NCI-H187 treated with DMSO at 0.1 percent for 48 hours (cell line): Measurements from ENCODE around the gene OR10R2.
"Not testable (repeated sequence)": the region's sequence is repeated elsewhere in the genome, so short reads cannot be mapped to it uniquely, and the experiment has no call there.

Experiments
- DNase-seq: peaks from one replicate; lab custom pipeline; 2025; lab: John Stamatoyannopoulos, UW

OR10R2 gene

GRCh38 chr1:158471920-158472319 is at the start of gene OR10R2:
Gene OR10R2 (plus strand): TSS chr1:158472220. CDS start chr1:158472326, 106 bp downstream.
- DNase-seq, result no peak

GRCh38 chr1:158425027-158425426 is 47.0 kb upstream of the OR10R2 start:
- DNase-seq, result no peak

GRCh38 chr1:158426137-158426536 is 45.9 kb upstream of the OR10R2 start, which contains the start of gene OR10K2:
Gene OR10K2 (minus strand): TSS chr1:158426237. CDS start chr1:158420866, 5,371 bp downstream.
- no peak for DNase-seq

GRCh38 chr1:158430163-158430562 is 41.9 kb upstream of the OR10R2 start:
- not testable (repeated sequence) for DNase-seq

- DNase-seq, result no peak
These were observed 37.3 kb upstream of the OR10R2 start for GRCh38 chr1:158434741-158435140.

- DNase-seq, result no peak
These were observed 26.6 kb upstream of the OR10R2 start for GRCh38 chr1:158445376-158445775.

GRCh38 chr1:158454537-158454936 is 17.5 kb upstream of the OR10R2 start:
- DNase-seq, result no peak

GRCh38 chr1:158457246-158457645 is 14.8 kb upstream of the OR10R2 start:
- no peak for DNase-seq

- no peak for DNase-seq
These were observed 13.8 kb upstream of the OR10R2 start for GRCh38 chr1:158458263-158458662.

- DNase-seq, result no peak
These were observed 10.5 kb upstream of the OR10R2 start, which contains the start of gene OR10K1 for GRCh38 chr1:158461534-158461933. Gene OR10K1 (plus strand): TSS chr1:158461834. CDS start chr1:158465562, 3,728 bp downstream.

- DNase-seq, result no peak
These were observed 13.4 kb downstream of the OR10R2 start for GRCh38 chr1:158485455-158485854.

- no peak for DNase-seq
These were observed 19.3 kb downstream of the OR10R2 start for GRCh38 chr1:158491316-158491715.

- no peak for DNase-seq
These were observed 21.0 kb downstream of the OR10R2 start for GRCh38 chr1:158493054-158493453.

GRCh38 chr1:158494796-158495195 is 22.8 kb downstream of the OR10R2 start:
- no peak for DNase-seq

GRCh38 chr1:158496374-158496773 is 24.4 kb downstream of the OR10R2 start:
- no peak for DNase-seq

- DNase-seq, result no peak
These were observed 34.5 kb downstream of the OR10R2 start for GRCh38 chr1:158506369-158506987.

GRCh38 chr1:158507511-158507910 is 35.5 kb downstream of the OR10R2 start:
- DNase-seq, result no peak

GRCh38 chr1:158509471-158510156 is 37.6 kb downstream of the OR10R2 start:
- DNase-seq, result no peak

- DNase-seq, result no peak
These were observed 44.9 kb downstream of the OR10R2 start for GRCh38 chr1:158516966-158517365.

GRCh38 chr1:158520021-158520420 is 48.0 kb downstream of the OR10R2 start:
- no peak for DNase-seq

GRCh38 chr1:158520955-158521665 is 49.1 kb downstream of the OR10R2 start:
- DNase-seq, result no peak

- DNase-seq, result no peak
These were observed 49.6 kb downstream of the OR10R2 start for GRCh38 chr1:158521666-158522058.
